Measurements from ENCODE around the gene KLF11.

KLF11 gene

GRCh38 chr2:10042301-10043161 is 819 bp upstream of the KLF11 start:
- no peak for DNase-seq (ENCODE audit: low read depth)

GRCh38 chr2:10043906-10044601 is 704 bp downstream of the KLF11 start:
- DNase-seq (ENCODE audit: low read depth): peak; percentile 82

GRCh38 chr2:10045561-10046355 is 2.4 kb downstream of the KLF11 start:
- DNase-seq (ENCODE audit: low read depth): no peak

- no peak for DNase-seq (ENCODE audit: low read depth)
Measured at GRCh38 chr2:10046931-10047330, 3.6 kb downstream of the KLF11 start.

- no peak for DNase-seq (ENCODE audit: low read depth)
Measured at GRCh38 chr2:10047616-10048500, 4.5 kb downstream of the KLF11 start.

- DNase-seq (ENCODE audit: low read depth): no peak
Measured at GRCh38 chr2:10048501-10049171, 5.3 kb downstream of the KLF11 start.

DNA sequence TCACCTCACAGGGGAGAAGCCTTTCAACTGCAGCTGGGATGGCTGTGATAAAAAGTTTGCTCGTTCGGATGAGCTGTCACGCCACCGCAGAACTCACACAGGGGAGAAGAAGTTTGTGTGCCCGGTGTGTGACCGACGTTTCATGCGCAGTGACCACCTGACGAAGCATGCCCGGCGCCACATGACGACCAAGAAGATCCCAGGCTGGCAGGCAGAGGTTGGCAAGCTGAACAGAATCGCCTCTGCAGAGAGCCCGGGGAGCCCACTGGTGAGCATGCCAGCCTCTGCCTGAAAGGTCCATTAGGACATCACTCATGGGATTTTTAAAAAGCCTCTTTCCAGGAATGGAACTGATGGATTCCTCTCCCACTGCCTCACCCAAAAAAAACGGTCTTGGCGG is 8.9 kb downstream of the KLF11 start:
- no peak for DNase-seq (ENCODE audit: low read depth)

DNA sequence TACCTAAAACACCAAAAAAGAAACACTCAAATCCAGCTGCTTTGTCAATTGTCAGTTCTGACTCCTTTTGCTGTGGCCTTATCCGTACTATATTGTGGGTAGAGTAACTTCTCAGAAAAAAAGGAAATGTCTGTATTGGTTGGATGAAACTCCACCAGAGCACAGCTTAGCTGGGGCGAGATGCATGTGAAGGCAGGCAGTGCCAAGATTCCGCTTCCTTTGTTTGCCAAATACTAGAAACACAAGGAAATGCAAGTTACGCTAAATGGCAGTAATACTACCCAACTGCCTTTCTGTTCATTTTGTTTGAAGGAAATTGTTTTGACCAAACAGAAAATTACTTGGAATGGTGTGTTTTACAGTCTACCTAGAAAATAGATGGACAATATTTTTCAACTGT is 10.0 kb downstream of the KLF11 start:
- no peak for DNase-seq (ENCODE audit: low read depth)

- DNase-seq (ENCODE audit: low read depth): no peak
Measured at GRCh38 chr2:10054424-10054823, 11.1 kb downstream of the KLF11 start.

GRCh38 chr2:10054976-10055375 is 11.6 kb downstream of the KLF11 start:
- DNase-seq (ENCODE audit: low read depth): no peak

GRCh38 chr2:10056439-10056838 is 13.1 kb downstream of the KLF11 start:
- DNase-seq (ENCODE audit: low read depth): no peak

- DNase-seq (ENCODE audit: low read depth): no peak
Measured at GRCh38 chr2:10057231-10058107, 14.1 kb downstream of the KLF11 start.

DNA sequence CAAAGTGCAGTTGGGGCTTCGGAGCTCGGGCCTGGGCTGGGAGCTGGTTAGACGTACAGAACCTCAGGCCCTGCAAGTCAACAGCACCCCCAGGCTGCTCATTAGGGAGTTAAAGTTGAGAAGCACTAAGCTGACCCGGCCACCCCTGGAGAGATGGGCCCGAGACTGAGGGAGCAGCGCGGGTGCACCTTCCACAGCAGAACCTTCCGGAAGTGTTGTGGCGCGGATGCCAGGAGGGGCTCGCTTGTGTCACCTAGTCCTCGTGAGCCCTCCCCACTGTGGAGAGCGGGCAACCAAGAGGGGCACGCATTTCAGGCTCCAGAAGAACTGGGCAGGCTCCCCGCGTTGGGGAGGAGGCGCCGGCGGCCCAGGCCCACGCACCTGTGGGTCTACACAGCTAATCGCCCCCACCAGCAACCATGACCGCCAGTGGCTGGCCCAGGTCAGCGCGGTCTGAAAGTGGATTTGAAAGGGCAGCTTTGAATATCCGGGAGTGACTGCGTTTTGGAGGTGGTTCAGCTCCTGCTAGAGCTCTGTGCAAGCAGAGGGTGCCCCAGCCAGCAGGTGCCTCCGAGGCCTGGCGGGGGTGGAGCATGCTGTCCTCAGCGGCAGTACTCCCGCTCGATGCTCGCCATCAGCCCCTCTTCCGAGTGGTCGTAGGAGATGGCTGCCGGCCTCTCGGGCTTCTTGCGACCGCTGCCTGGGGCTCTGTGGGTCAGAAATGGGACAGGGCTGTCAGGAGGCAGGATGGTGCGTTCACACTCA is 15.1 kb downstream of the KLF11 start:
- DNase-seq (ENCODE audit: low read depth): no peak

GRCh38 chr2:10059016-10059351 is 15.6 kb downstream of the KLF11 start:
- no peak for DNase-seq (ENCODE audit: low read depth)

GRCh38 chr2:10059552-10060335 is 16.4 kb downstream of the KLF11 start:
- no peak for DNase-seq (ENCODE audit: low read depth)

DNA sequence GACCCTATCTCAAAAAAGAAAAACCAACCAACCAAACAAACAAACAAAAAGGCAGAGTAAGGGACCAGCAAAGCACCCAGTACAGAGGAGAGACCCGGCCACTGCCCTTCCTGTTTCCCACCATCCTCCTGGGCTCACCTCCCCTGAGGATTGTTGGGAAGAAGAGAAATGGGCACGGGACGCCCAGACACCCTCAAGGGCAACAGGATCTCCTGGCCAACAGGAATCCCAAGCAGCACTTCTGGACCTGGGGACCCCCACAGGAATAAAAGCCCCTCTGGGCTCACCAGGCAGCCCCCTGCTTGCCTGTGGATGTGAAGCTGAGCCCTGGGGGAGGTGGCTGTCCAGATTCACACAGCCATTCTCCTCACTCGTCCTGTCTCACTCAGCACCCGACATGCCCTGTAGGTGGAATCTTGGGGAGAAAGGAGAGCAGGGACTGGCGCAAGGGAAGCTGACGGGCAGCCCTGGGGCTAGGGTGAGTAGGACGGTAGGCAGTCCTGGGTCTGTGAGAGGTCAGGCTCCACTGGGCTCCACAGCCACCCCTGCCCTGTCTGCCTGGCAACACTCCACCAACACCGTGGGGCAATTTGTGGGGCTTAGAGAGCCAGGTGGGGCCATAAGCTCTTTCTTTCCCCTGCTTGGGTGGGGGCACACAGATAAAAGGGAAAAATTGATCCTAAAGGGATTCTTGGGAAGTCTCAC is 18.0 kb downstream of the KLF11 start:
- DNase-seq (ENCODE audit: low read depth): no peak

- DNase-seq (ENCODE audit: low read depth): no peak
Measured at GRCh38 chr2:10062931-10063365, 19.6 kb downstream of the KLF11 start.

- no peak for DNase-seq (ENCODE audit: low read depth)
Measured at GRCh38 chr2:10063566-10063965, 20.2 kb downstream of the KLF11 start.
